ENCODE measurements around the gene BST1.

The BST1 gene

DNA sequence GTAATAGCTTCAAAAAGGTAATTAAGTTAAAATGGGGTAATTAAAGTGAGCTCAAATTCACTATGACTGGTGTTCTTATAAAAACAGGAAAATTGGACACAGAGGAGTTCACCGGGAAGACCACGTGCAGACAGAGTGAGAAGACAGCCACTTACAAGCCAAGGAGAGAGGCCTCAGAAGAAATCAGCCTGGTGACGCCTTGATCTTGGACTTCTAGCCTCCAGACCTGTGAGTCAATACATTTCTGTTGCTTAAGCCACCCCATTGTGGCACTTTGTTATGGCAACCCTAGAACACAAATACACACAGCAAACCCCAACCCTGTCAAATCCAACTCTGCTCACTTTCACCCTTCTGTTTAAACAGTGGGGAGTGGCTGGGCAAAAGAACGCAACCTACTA is 71.2 kb downstream of the BST1 start:
- TF ChIP-seq, protein P1, sequence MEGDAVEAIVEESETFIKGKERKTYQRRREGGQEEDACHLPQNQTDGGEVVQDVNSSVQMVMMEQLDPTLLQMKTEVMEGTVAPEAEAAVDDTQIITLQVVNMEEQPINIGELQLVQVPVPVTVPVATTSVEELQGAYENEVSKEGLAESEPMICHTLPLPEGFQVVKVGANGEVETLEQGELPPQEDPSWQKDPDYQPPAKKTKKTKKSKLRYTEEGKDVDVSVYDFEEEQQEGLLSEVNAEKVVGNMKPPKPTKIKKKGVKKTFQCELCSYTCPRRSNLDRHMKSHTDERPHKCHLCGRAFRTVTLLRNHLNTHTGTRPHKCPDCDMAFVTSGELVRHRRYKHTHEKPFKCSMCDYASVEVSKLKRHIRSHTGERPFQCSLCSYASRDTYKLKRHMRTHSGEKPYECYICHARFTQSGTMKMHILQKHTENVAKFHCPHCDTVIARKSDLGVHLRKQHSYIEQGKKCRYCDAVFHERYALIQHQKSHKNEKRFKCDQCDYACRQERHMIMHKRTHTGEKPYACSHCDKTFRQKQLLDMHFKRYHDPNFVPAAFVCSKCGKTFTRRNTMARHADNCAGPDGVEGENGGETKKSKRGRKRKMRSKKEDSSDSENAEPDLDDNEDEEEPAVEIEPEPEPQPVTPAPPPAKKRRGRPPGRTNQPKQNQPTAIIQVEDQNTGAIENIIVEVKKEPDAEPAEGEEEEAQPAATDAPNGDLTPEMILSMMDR (IDR thresholded peaks at IDR 0.05) = no peak
- H3K4me3 ChIP-seq = no peak overlapping the region
- no peaks in the 10 kb centered on the region for H3K36me3 ChIP-seq
- peaks cover 0 to 9% (median 4%) of the 10 kb centered on the region in 4 donors for H3K4me1 ChIP-seq
- no peaks in the 10 kb centered on the region for H3K27me3 ChIP-seq
- intact Hi-C loops (cut with DNase I; ENCODE audit: low total_unique reads) = no loop called here
- DNase-seq = no peak
- H3K27ac ChIP-seq = no peak overlapping the region
- H3K9me3 ChIP-seq = no peaks in the 10 kb centered on the region

DNA sequence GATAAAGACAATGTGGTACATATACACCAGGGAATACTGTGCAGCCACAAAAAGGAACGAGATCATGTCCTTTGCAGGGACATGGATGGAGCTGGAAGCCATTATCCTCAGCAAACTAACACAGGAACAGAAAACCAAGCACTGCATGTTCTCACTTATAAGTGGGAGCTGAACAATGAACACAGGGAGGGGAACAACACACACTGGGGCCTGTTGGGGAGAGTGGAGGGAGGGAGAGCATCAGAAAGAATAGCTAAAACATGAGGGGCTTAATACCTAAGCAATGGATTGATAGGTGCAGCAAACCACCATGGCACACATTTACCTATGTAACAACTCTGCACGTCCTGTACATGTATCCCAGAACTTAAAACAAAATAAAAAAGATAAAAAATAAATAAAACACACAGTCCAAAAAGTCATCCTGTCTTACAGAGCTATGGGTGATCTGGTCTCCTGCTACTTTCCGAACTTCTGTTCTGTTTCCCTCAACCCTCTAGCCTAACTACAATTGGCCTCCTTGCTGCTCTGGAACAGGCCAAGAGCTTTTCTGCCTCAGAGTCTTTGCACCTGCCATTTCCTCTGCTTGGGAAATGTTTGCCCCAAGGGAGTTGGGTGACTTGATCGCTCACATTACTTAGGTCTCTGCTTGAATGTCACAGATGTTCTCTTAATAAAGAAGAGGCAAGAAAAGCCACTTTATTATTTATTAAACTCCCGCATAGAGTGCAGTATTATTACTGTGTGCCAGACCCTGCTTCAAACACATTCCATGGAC is 74.2 kb downstream of the BST1 start:
- peaks cover 0 to 16% (median 6%) of the 10 kb centered on the region in 4 donors for H3K4me1 ChIP-seq
- H3K4me3 ChIP-seq = no peak overlapping the region
- H3K27ac ChIP-seq = no peak overlapping the region
- intact Hi-C loops (cut with DNase I; ENCODE audit: low total_unique reads) = no loop called here
- H3K9me3 ChIP-seq = no peaks in the 10 kb centered on the region
- no peaks in the 10 kb centered on the region for H3K36me3 ChIP-seq
- TF ChIP-seq, protein P1 (IDR thresholded peaks at IDR 0.05) = no peak
- no peaks in the 10 kb centered on the region for H3K27me3 ChIP-seq
- DNase-seq = no peak

DNA sequence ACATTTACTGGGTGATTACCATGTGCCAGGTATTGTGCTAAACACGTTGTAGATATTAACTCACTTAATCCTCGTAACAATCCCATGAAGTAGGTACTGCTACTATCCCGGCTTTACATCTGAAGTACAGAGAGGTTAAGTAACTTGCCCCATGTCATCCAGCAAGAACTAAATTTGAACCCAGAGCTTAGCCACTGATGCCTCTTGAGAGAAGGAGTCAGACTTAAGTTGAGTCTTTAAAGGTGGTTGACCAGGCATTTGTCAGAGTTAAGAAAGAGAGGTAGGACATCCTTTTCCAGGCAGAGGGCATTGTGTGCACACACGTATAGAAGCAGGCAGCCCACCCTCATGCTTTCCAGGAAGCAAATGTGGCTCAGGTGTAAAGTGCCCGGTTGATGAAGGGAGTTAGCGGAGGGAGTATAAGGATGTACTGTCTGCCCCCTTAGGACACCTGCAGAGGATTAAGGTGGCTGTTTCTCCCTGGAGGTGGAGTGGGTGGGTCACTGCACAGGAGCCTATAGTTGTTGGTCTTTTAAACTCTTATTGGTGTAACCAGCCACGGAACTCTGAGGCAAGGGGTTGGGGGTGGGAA is 74.9 kb downstream of the BST1 start:
- Histone ChIP-seq H3K36me3 (no peaks in the 10 kb centered on the region), H3K4me3 (peak overlapping the region; percentile 53 to 62), H3K9me3 (no peaks in the 10 kb centered on the region), H3K4me1 (peaks cover 0 to 16% (median 6%) of the 10 kb centered on the region in 4 donors), H3K27me3 (no peaks in the 10 kb centered on the region), H3K27ac (no peak overlapping the region)
- intact Hi-C loops (cut with DNase I; ENCODE audit: low total_unique reads) = no loop called here
- TF ChIP-seq, protein P1 (IDR thresholded peaks at IDR 0.05) = no peak
- no peak for DNase-seq

DNA sequence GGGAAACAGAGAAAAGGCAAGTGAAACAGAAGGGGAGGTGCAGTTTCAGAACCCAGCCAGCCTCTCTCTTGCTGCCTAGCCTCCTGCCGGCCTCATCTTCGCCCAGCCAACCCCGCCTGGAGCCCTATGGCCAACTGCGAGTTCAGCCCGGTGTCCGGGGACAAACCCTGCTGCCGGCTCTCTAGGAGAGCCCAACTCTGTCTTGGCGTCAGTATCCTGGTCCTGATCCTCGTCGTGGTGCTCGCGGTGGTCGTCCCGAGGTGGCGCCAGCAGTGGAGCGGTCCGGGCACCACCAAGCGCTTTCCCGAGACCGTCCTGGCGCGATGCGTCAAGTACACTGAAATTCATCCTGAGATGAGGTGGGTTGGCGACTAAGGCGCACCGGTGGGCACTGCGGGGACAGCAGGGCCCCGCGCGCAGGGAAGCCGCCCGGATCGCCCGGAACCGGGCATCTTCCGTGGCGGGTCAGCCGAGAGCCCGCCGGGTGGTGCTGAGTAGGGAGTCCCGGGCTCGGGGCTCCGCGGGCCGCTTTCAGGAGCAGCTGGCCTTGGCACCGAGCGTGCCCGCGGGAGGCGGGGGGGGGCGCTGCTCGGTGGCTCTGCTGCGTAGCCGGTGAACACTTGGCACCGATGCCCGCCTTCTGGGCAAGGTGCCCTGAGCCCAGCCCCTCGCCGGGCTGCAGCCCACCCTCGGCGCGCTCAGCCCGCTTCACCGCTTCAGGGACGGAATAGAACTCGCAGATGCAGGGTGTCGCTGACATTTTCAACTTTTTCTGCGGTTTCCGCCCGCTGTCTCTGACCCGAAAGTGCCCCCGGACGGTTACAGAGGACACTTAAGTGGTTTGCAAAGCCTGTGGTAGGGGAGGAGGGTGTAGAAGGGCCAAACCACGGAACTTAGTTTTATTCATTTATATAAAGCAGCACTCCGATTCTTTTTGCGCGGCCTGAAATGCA is 75.7 kb downstream of the BST1 start, which contains the start of gene CD38:
Gene CD38 (plus strand): TSS at position 40 of the 953 bp plus-strand sequence. CDS start 87 bp downstream, at position 127.
- H3K9me3 ChIP-seq = no peaks in the 10 kb centered on the region
- TF ChIP-seq, protein P1 (IDR thresholded peaks at IDR 0.05) = no peak
- no peaks in the 10 kb centered on the region for H3K27me3 ChIP-seq
- peaks cover 0 to 16% (median 6%) of the 10 kb centered on the region in 4 donors for H3K4me1 ChIP-seq
- H3K27ac ChIP-seq = peak within 1 kb of the TSS; percentile 34 to 42
- intact Hi-C loops (cut with DNase I; ENCODE audit: low total_unique reads) = no loop called here
- DNase-seq = peak; percentile 31 to 69
- peak within 1 kb of the TSS; percentile 53 to 62 for H3K4me3 ChIP-seq
- H3K36me3 ChIP-seq = no peaks in the 10 kb centered on the region

DNA sequence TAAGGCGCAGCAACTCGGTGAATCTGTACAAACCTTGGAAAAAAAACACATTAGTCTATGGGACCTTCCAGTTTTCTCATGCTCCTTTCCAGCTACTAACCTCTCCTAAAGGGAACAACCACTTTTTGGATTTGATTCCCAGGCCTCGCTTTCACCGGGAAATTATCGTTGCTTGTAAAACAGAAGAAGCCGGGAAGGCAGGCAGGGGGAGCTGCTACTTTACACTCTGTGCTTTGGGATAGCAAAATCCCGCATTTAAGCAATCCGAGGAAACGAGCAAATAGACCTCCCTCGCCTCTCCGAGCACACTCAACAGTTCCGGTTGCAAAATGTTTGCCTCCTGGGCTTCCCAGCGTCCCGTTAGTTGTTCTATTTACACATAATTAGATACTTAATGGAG is 76.4 kb downstream of the BST1 start:
- Histone ChIP-seq H3K4me1 (peaks cover 0 to 16% (median 6%) of the 10 kb centered on the region in 4 donors), H3K27ac (peak overlapping the region; percentile 34 to 42), H3K36me3 (no peaks in the 10 kb centered on the region), H3K9me3 (no peaks in the 10 kb centered on the region), H3K4me3 (peak overlapping the region; percentile 53 to 62), H3K27me3 (no peaks in the 10 kb centered on the region)
- DNase-seq = peak; percentile 75 to 83
- intact Hi-C loops (cut with DNase I; ENCODE audit: low total_unique reads) = no loop called here
- TF ChIP-seq, protein P1 (IDR thresholded peaks at IDR 0.05) = no peak
